ENCODE measurements around the gene STRIP2.

The STRIP2 gene

DNA sequence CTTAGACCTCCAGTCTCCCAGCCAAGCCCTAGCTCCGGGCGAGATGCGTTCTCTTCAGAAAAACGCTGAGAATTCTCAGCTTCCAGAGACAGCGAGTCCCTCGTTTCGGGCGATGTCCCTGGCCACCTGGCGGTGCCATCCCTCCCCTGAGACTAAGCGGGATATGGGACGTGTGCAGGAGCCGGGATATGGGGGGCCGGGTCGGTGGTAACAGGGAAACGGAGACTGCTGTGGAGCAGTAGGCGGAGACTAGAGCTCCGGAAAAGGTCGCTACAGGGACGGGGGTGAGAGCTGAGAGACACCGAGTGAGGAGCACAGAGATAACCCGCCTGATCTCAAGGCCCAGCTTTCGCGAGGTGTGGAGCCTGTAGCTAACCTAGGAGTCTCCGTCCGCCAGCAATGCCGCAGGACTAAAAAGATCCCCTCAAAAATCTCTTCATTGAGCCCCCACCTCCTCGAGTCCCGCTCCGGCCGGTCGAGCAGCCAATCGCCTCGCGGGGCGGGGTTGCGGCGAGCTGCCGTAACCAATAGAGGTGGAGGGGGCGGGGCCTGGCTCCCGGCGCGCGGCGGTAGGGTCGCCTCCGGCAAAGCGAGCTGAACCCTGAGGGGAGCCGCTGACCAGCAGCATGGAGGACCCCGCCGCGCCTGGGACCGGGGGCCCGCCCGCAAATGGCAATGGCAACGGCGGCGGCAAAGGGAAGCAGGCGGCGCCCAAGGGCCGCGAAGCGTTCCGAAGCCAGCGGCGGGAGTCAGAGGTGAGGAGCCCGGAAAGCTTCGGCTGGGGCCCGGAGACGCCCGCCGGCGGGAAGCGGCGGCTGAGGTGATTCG lies at the start of gene STRIP2:
Gene STRIP2, plus strand, starts transcription at position 586 of the 828 bp plus-strand sequence. Its CDS starts 41 bp downstream, at position 627.
- H3K4me1 ChIP-seq (ENCODE audit: control insufficient read depth, insufficient read depth, low read length, unreplicated experiment) = peaks cover 25% of the 10 kb centered on the region
- H3K4me3 ChIP-seq (ENCODE audit: low read depth, low read length) = peak within 1 kb of the TSS; percentile 86
- H3K36me3 ChIP-seq (ENCODE audit: insufficient read depth, low read length) = no peaks in the 10 kb centered on the region
- no peaks in the 10 kb centered on the region for H3K27me3 ChIP-seq (ENCODE audit: insufficient read depth, low read length)
- H3K79me2 ChIP-seq (ENCODE audit: control insufficient read depth, insufficient read depth, low read length, unreplicated experiment) = peaks cover 16% of the 10 kb centered on the region
- peak within 1 kb of the TSS; percentile 73 for H2AFZ ChIP-seq (ENCODE audit: low read length, unreplicated experiment)
- no peak within 1 kb of the TSS; the same call in 1 of the 2 replicates for H3K27ac ChIP-seq (ENCODE audit: low read depth, low read length)

- Histone ChIP-seq H3K36me3 (ENCODE audit: insufficient read depth, low read length) (no peaks in the 10 kb centered on the region), H3K27me3 (ENCODE audit: insufficient read depth, low read length) (no peaks in the 10 kb centered on the region), H3K79me2 (ENCODE audit: control insufficient read depth, insufficient read depth, low read length, unreplicated experiment) (no peaks in the 10 kb centered on the region), H3K27ac (ENCODE audit: low read depth, low read length) (no peak overlapping the region), H2AFZ (ENCODE audit: low read length, unreplicated experiment) (no peak overlapping the region), H3K4me1 (ENCODE audit: control insufficient read depth, insufficient read depth, low read length, unreplicated experiment) (no peaks in the 10 kb centered on the region), H3K4me3 (ENCODE audit: low read depth, low read length) (no peak overlapping the region)
Measured at GRCh38 chr7:129385116-129385515, 49.1 kb upstream of the STRIP2 start.

DNA sequence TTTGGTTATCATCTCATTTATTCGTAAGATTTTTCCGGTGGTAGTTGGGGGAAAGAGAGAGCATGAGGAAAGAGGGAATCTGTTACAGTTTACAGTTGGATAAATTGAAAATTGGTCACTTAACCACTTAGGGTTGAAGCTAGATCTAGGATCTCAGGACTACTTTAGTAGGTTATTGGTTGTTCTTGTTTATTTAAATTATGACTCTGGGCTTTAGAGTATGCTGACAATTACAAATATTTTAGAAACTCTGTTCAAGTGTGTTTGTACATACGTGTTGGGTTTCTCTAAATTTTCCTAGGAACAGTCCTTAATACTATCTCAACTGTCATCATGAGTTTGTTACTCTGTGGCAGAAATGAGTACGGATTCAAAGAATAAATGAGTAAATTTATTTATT lies 48.6 kb upstream of the STRIP2 start:
- H3K27ac ChIP-seq (ENCODE audit: low read depth, low read length) = no peak overlapping the region
- no peaks in the 10 kb centered on the region for H3K27me3 ChIP-seq (ENCODE audit: insufficient read depth, low read length)
- no peaks in the 10 kb centered on the region for H3K36me3 ChIP-seq (ENCODE audit: insufficient read depth, low read length)
- H3K4me3 ChIP-seq (ENCODE audit: low read depth, low read length) = no peak overlapping the region
- H3K4me1 ChIP-seq (ENCODE audit: control insufficient read depth, insufficient read depth, low read length, unreplicated experiment) = no peaks in the 10 kb centered on the region
- no peak overlapping the region for H2AFZ ChIP-seq (ENCODE audit: low read length, unreplicated experiment)
- no peaks in the 10 kb centered on the region for H3K79me2 ChIP-seq (ENCODE audit: control insufficient read depth, insufficient read depth, low read length, unreplicated experiment)

DNA sequence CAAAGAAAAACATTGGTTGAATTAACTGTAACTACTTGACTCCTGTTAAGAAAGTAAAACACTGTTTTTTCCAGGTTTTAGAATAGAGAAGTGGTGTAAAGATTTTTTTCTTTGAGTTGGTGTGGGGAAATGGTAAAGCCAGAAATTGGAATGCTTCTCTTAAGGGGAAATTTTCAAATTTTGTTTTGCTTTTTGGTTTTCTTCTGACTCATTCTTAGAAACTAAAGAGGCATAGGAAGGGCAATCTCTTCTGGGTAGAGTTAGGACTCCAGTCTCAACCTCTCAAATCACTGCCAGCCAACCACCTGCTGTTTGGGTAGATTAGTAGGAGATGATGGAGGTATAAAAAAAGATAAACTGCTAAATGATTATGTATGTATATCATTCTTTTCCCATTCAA lies 47.7 kb upstream of the STRIP2 start:
- Histone ChIP-seq H2AFZ (ENCODE audit: low read length, unreplicated experiment) (no peak overlapping the region), H3K4me1 (ENCODE audit: control insufficient read depth, insufficient read depth, low read length, unreplicated experiment) (no peaks in the 10 kb centered on the region), H3K4me3 (ENCODE audit: low read depth, low read length) (no peak overlapping the region), H3K27ac (ENCODE audit: low read depth, low read length) (no peak overlapping the region), H3K27me3 (ENCODE audit: insufficient read depth, low read length) (no peaks in the 10 kb centered on the region), H3K79me2 (ENCODE audit: control insufficient read depth, insufficient read depth, low read length, unreplicated experiment) (no peaks in the 10 kb centered on the region), H3K36me3 (ENCODE audit: insufficient read depth, low read length) (no peaks in the 10 kb centered on the region)

DNA sequence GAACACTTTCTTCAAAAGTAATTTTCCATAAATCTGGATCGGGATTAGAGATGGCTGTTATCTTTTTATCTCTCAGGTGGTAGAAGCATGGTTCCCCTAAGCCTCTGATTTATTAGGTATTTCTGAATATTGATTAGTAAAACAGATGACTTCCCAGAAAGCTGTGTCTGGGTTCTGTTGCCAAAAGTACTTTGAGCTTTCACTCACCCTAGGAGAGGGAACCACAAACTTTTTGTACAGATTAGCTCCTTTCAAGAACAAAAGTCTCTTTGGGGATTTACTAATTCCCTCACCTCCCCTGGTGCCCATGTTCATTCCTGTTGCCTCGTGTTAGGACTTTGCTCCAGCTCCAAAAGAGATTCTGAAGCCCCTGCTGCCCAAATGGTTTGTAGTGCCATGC lies 46.7 kb upstream of the STRIP2 start:
- Histone ChIP-seq H3K27me3 (ENCODE audit: insufficient read depth, low read length) (no peaks in the 10 kb centered on the region), H3K27ac (ENCODE audit: low read depth, low read length) (no peak overlapping the region), H3K36me3 (ENCODE audit: insufficient read depth, low read length) (no peaks in the 10 kb centered on the region), H2AFZ (ENCODE audit: low read length, unreplicated experiment) (no peak overlapping the region), H3K4me1 (ENCODE audit: control insufficient read depth, insufficient read depth, low read length, unreplicated experiment) (no peaks in the 10 kb centered on the region), H3K4me3 (ENCODE audit: low read depth, low read length) (no peak overlapping the region), H3K79me2 (ENCODE audit: control insufficient read depth, insufficient read depth, low read length, unreplicated experiment) (no peaks in the 10 kb centered on the region)

DNA sequence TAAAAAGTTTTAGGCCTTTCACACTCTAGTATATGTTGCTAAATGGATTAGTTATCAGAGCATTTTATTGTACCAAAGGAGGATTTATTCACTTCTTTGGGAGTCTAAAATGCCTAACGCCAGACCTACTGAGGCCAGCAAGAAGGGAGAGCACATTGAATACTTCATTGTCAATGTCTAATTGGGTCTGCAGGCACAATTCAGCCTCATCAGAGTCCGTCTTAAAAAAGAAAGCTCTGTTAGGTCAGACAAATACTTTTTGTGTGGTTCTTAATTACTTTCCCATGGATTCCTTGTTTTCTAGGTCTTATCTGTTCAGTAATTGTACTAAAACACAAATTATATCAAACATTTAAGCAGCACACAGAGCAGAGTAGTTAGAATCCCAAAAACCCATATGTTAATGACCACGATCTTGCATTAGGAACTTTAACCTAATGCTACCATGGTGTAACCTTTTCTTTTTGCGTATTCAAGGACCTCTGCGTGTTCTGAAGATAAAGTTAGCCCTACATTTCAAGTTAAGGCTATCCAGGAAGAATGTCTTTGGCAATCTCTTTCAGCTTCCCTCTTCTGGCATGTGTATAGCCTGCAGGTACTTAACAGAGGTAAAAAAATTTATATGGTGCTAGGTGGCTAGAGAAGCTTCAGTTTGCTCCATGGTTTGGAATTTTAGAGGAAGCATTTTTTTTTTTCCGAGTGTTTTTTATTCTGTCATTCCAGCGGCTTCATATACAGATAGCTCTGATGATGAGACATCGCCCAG lies 45.7 kb upstream of the STRIP2 start:
- no peak overlapping the region for H3K27ac ChIP-seq (ENCODE audit: low read depth, low read length)
- H3K4me1 ChIP-seq (ENCODE audit: control insufficient read depth, insufficient read depth, low read length, unreplicated experiment) = no peaks in the 10 kb centered on the region
- no peaks in the 10 kb centered on the region for H3K27me3 ChIP-seq (ENCODE audit: insufficient read depth, low read length)
- H2AFZ ChIP-seq (ENCODE audit: low read length, unreplicated experiment) = no peak overlapping the region
- H3K4me3 ChIP-seq (ENCODE audit: low read depth, low read length) = no peak overlapping the region
- H3K79me2 ChIP-seq (ENCODE audit: control insufficient read depth, insufficient read depth, low read length, unreplicated experiment) = no peaks in the 10 kb centered on the region
- H3K36me3 ChIP-seq (ENCODE audit: insufficient read depth, low read length) = no peaks in the 10 kb centered on the region

DNA sequence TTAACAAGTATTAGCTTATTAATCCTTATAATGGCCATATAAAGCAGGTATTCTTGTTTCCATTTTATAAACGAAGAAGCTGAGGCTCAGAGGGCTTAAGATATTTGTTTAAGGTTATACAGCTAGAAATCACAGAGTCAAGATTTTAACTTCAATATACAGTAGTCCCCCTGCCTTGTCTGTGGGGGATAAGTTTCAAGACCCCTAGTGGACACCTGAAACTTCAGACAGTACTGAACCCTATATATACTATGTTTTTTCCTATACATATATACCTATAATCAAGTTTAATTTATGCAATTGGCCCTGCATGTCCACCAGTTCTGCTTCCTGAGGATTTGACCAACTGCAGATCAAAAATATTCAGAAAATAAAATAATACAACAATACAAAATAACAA lies 44.4 kb upstream of the STRIP2 start:
- Histone ChIP-seq H3K27ac (ENCODE audit: low read depth, low read length) (no peak overlapping the region), H3K4me3 (ENCODE audit: low read depth, low read length) (no peak overlapping the region), H3K79me2 (ENCODE audit: control insufficient read depth, insufficient read depth, low read length, unreplicated experiment) (no peaks in the 10 kb centered on the region), H3K4me1 (ENCODE audit: control insufficient read depth, insufficient read depth, low read length, unreplicated experiment) (no peaks in the 10 kb centered on the region), H3K27me3 (ENCODE audit: insufficient read depth, low read length) (no peaks in the 10 kb centered on the region), H2AFZ (ENCODE audit: low read length, unreplicated experiment) (no peak overlapping the region), H3K36me3 (ENCODE audit: insufficient read depth, low read length) (no peaks in the 10 kb centered on the region)

- H3K79me2 ChIP-seq (ENCODE audit: control insufficient read depth, insufficient read depth, low read length, unreplicated experiment) = no peaks in the 10 kb centered on the region
- H3K27me3 ChIP-seq (ENCODE audit: insufficient read depth, low read length) = no peaks in the 10 kb centered on the region
- no peak overlapping the region for H3K4me3 ChIP-seq (ENCODE audit: low read depth, low read length)
- H2AFZ ChIP-seq (ENCODE audit: low read length, unreplicated experiment) = no peak overlapping the region
- no peaks in the 10 kb centered on the region for H3K36me3 ChIP-seq (ENCODE audit: insufficient read depth, low read length)
- no peaks in the 10 kb centered on the region for H3K4me1 ChIP-seq (ENCODE audit: control insufficient read depth, insufficient read depth, low read length, unreplicated experiment)
- H3K27ac ChIP-seq (ENCODE audit: low read depth, low read length) = no peak overlapping the region
Measured at GRCh38 chr7:129390314-129390713, 43.9 kb upstream of the STRIP2 start.

GRCh38 chr7:129391546-129392171 lies 42.6 kb upstream of the STRIP2 start:
- Histone ChIP-seq H3K4me3 (ENCODE audit: low read depth, low read length) (no peak overlapping the region), H2AFZ (ENCODE audit: low read length, unreplicated experiment) (no peak overlapping the region), H3K27ac (ENCODE audit: low read depth, low read length) (no peak overlapping the region), H3K36me3 (ENCODE audit: insufficient read depth, low read length) (no peaks in the 10 kb centered on the region), H3K79me2 (ENCODE audit: control insufficient read depth, insufficient read depth, low read length, unreplicated experiment) (no peaks in the 10 kb centered on the region), H3K27me3 (ENCODE audit: insufficient read depth, low read length) (no peaks in the 10 kb centered on the region), H3K4me1 (ENCODE audit: control insufficient read depth, insufficient read depth, low read length, unreplicated experiment) (no peaks in the 10 kb centered on the region)

DNA sequence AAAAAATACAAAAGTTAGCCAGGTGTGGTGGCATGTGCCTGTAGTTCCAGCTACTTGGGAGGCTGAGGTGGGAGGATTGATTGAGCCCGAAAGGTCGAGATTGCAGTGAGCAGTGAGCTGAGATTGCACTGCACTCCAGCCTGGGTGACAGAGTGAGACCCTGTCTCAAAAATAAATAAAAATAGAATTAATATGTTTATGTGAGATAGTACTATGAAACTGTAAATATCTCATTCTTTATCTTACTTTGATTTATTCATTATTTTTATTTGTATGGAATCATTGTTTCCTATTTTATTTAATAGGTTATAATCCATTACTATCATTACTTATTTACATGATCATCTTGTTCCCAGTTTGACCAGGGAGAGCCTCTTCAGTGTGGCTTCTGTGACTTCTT lies 41.0 kb upstream of the STRIP2 start:
- no peaks in the 10 kb centered on the region for H3K4me1 ChIP-seq (ENCODE audit: control insufficient read depth, insufficient read depth, low read length, unreplicated experiment)
- H3K27ac ChIP-seq (ENCODE audit: low read depth, low read length) = no peak overlapping the region
- no peaks in the 10 kb centered on the region for H3K36me3 ChIP-seq (ENCODE audit: insufficient read depth, low read length)
- H2AFZ ChIP-seq (ENCODE audit: low read length, unreplicated experiment) = no peak overlapping the region
- no peaks in the 10 kb centered on the region for H3K79me2 ChIP-seq (ENCODE audit: control insufficient read depth, insufficient read depth, low read length, unreplicated experiment)
- no peak overlapping the region for H3K4me3 ChIP-seq (ENCODE audit: low read depth, low read length)
- no peaks in the 10 kb centered on the region for H3K27me3 ChIP-seq (ENCODE audit: insufficient read depth, low read length)
